SU-DHL-6 (cell line): ENCODE results near the gene RAPGEF3.

Experiments
- EZH2phosphoT487 ChIP-seq: fragments of 200-600 bp; sonication (generic), shearing (Covaris generic); conservative IDR thresholded peaks from 2 replicates; pipeline ENCODE4 v1.6.1; 2018; ENCODE audit warnings: mild to moderate bottlenecking, antibody characterized with exemption, low read length, moderate library complexity, mixed read lengths
- TF ChIP-seq, protein P1 (sequence below): fragments of 200-600 bp; sonication (generic); IDR thresholded peaks from one replicate; pipeline ENCODE4 v1.5.1; 2017; ENCODE audit warnings: antibody characterized with exemption, mild to moderate bottlenecking, low read length, moderate library complexity; ENCODE audit not compliant: insufficient read depth, poor library complexity, severe bottlenecking

GRCh38 chr12:47795121-47795813, 36.6 kb upstream of the RAPGEF3 start:
- TF ChIP-seq, protein P1, sequence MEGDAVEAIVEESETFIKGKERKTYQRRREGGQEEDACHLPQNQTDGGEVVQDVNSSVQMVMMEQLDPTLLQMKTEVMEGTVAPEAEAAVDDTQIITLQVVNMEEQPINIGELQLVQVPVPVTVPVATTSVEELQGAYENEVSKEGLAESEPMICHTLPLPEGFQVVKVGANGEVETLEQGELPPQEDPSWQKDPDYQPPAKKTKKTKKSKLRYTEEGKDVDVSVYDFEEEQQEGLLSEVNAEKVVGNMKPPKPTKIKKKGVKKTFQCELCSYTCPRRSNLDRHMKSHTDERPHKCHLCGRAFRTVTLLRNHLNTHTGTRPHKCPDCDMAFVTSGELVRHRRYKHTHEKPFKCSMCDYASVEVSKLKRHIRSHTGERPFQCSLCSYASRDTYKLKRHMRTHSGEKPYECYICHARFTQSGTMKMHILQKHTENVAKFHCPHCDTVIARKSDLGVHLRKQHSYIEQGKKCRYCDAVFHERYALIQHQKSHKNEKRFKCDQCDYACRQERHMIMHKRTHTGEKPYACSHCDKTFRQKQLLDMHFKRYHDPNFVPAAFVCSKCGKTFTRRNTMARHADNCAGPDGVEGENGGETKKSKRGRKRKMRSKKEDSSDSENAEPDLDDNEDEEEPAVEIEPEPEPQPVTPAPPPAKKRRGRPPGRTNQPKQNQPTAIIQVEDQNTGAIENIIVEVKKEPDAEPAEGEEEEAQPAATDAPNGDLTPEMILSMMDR = no peak
- no peak for TF ChIP-seq EZH2phosphoT487
